HCT116 (cell line): ENCODE data around the gene NKAIN4. TPM values are rescaled to one million over a fixed set of nuclear protein-coding genes. Genes with fewer than 3 reads are reported as not detected.

ENCODE experiments used
- ATAC-seq: fragments of 200-7000 bp; cut with Tn5 transposase; 2 replicates; pipeline ENCODE4 v1.9.1; 2020; ENCODE audit warnings: mild to moderate bottlenecking, moderate library complexity
- BruUV-seq: library from RNA; stranded (reverse); fragments of 400-500 nt; replicated peaks from 2 replicates; lab custom pipeline; 2021; lab: Mats Ljungman, UMichigan
- CTCF ChIA-PET: fragments of 300-600 bp; sonication (Branson Sonifier 250); formaldehyde crosslinking; loops from one replicate; lab custom pipeline; 2021; ENCODE audit warnings: antibody characterized with exemption; lab: Charles Lee
- POLR2A ChIA-PET: fragments of 300-600, 350-600 bp; sonication (Branson Sonifier 250); formaldehyde crosslinking; loops from one replicate; lab custom pipeline; 2021; ENCODE audit warnings: antibody characterized with exemption; lab: Charles Lee
- RAD21 ChIA-PET, 2 experiments: fragments of 300-600 bp; sonication (Branson Sonifier 250); formaldehyde crosslinking; loops; one replicate each; lab custom pipeline; 2023; ENCODE audit warnings: low total read pairs in 2 of 2; ENCODE audit not compliant: uncharacterized antibody in 2 of 2, unreplicated experiment in 2 of 2, low non-redundant PET in 1 of 2; lab: Charles Lee
- DNase-seq: peaks from one replicate; pipeline ENCODE4 v3.0.0-alpha.2; 2010; ENCODE audit warnings: low read depth, low spot score
- H2AFZ ChIP-seq: fragments of 200-600 bp; shearing (Covaris generic), sonication (generic); 2 replicates; pipeline ENCODE4 v1.6.1; 2017; ENCODE audit warnings: low read depth, mixed run types, mixed read lengths, antibody characterized with exemption, low read length; ENCODE audit not compliant: poor library complexity, severe bottlenecking
- H3K27ac ChIP-seq: 2 replicates; pipeline ENCODE4 v1.5.1; 2012; ENCODE audit warnings: low read depth, low read length
- H3K27me3 ChIP-seq: fragments of 200-600 bp; sonication (generic); 2 replicates; pipeline ENCODE4 v1.6.1; 2016; ENCODE audit warnings: mixed run types, low read length, mixed read lengths; ENCODE audit not compliant: insufficient read depth
- H3K36me3 ChIP-seq, 2 experiments: fragments of 200-500 bp in 1 of 2; fragments of 200-600 bp in 1 of 2; sonication (Bioruptor generic) in 1 of 2; sonication (generic) in 1 of 2; 2 replicates each; pipeline versions ENCODE4 v1.5.1 to v1.6.1; 2014 to 2016; ENCODE audit warnings: low read length in 2 of 2, inconsistent platforms in 1 of 2, mixed read lengths in 1 of 2, mixed run types in 1 of 2; ENCODE audit not compliant: insufficient read depth in 2 of 2, control insufficient read depth in 1 of 2
- H3K4me1 ChIP-seq, 2 experiments: fragments of 200-600 bp in 1 of 2; sonication (generic) in 1 of 2; 2 replicates each; pipeline versions ENCODE4 v1.5.1 to v1.6.1; 2012 to 2017; ENCODE audit warnings: low read length in 2 of 2, inconsistent platforms in 1 of 2, mild to moderate bottlenecking in 1 of 2, mixed read lengths in 1 of 2, mixed run types in 1 of 2, moderate library complexity in 1 of 2; ENCODE audit not compliant: insufficient read depth in 2 of 2, control insufficient read depth in 1 of 2
- H3K4me2 ChIP-seq: fragments of 200-600 bp; sonication (generic); 2 replicates; pipeline ENCODE4 v1.6.1; 2017; ENCODE audit warnings: mixed run types, low read length, mixed read lengths
- H3K4me3 ChIP-seq, 2 experiments: fragments of 200-600 bp in 1 of 2; sonication (generic) in 1 of 2; replicated peaks in 1 of 2; 2 replicates each; pipeline ENCODE4 v1.5.1; 2011 to 2016; ENCODE audit warnings: low read length in 2 of 2, control low read depth in 1 of 2, low read depth in 1 of 2, mild to moderate bottlenecking in 1 of 2, mixed read lengths in 1 of 2, mixed run types in 1 of 2
- H3K79me2 ChIP-seq: fragments of 200-600 bp; sonication (generic); 2 replicates; pipeline ENCODE4 v1.6.1; 2017; ENCODE audit warnings: mild to moderate bottlenecking, mixed run types, low read length, moderate library complexity, mixed read lengths; ENCODE audit not compliant: insufficient read depth
- H3K9ac ChIP-seq: fragments of 200-600 bp; sonication (generic); 2 replicates; pipeline ENCODE4 v1.6.1; 2016; ENCODE audit warnings: low read length, mixed read lengths
- H3K9me2 ChIP-seq: fragments of 200-600 bp; sonication (generic), shearing (Covaris generic); 2 replicates; pipeline ENCODE4 v1.6.1; 2017; ENCODE audit warnings: mixed run types, mild to moderate bottlenecking, moderate library complexity; ENCODE audit not compliant: insufficient read depth
- H3K9me3 ChIP-seq, 2 experiments: fragments of 200-500 bp in 1 of 2; fragments of 200-600 bp in 1 of 2; sonication (Bioruptor generic) in 1 of 2; sonication (generic) in 1 of 2; 2 replicates each; pipeline ENCODE4 v1.6.1; 2014 to 2017; ENCODE audit warnings: low read length in 2 of 2, mixed read lengths in 2 of 2, inconsistent platforms in 1 of 2, low read depth in 1 of 2, mild to moderate bottlenecking in 1 of 2, mixed run types in 1 of 2, moderate library complexity in 1 of 2; ENCODE audit not compliant: control insufficient read depth in 1 of 2, insufficient read depth in 1 of 2
- H4K20me1 ChIP-seq: fragments of 200-600 bp; sonication (generic), shearing (Covaris generic); 2 replicates; pipeline ENCODE4 v1.6.1; 2017; ENCODE audit warnings: mixed run types, mild to moderate bottlenecking, moderate library complexity; ENCODE audit not compliant: insufficient read depth
- CBX3 ChIP-seq: IDR thresholded peaks from 2 replicates; pipeline ENCODE4 v1.6.1; 2012; ENCODE audit warnings: low read depth
- CEBPB ChIP-seq: IDR thresholded peaks from 2 replicates; pipeline ENCODE4 v1.6.1; 2012; ENCODE audit warnings: low read depth
- EGR1 ChIP-seq: IDR thresholded peaks from 2 replicates; pipeline ENCODE4 v1.6.1; 2012; ENCODE audit warnings: low read depth
- ELF1 ChIP-seq: IDR thresholded peaks from 2 replicates; pipeline ENCODE4 v1.6.1; 2012; ENCODE audit warnings: low read depth, borderline replicate concordance
- FOSL1 ChIP-seq: IDR thresholded peaks from 2 replicates; pipeline ENCODE4 v1.6.1; 2012; ENCODE audit warnings: low read depth
- POLR2A ChIP-seq: IDR thresholded peaks from 2 replicates; pipeline ENCODE4 v1.7.0; 2011; ENCODE audit warnings: borderline replicate concordance; ENCODE audit not compliant: insufficient read depth, insufficient read length; ENCODE audit errors: extremely low read depth
- RAD21 ChIP-seq: IDR thresholded peaks from 2 replicates; pipeline ENCODE4 v1.6.1; 2012; ENCODE audit warnings: low read depth, mild to moderate bottlenecking
- SIN3A ChIP-seq: IDR thresholded peaks from 2 replicates; pipeline ENCODE4 v1.6.1; 2012; ENCODE audit warnings: low read depth
- SRF ChIP-seq: IDR thresholded peaks from 2 replicates; pipeline ENCODE4 v1.6.1; 2012; ENCODE audit warnings: low read depth
- TCF7L2 ChIP-seq: IDR thresholded peaks from 2 replicates; pipeline ENCODE4 v1.7.0; 2011; ENCODE audit warnings: borderline replicate concordance, inconsistent platforms; ENCODE audit not compliant: insufficient read depth, insufficient read length; ENCODE audit errors: extremely low read depth
- YY1 ChIP-seq: IDR thresholded peaks from 2 replicates; pipeline ENCODE4 v1.6.1; 2011; ENCODE audit warnings: low read length, low read depth, moderate library complexity, mild to moderate bottlenecking; ENCODE audit not compliant: insufficient replicate concordance; ENCODE audit errors: extremely low read depth
- intact Hi-C: fragments of 100-400 bp; cut with micrococcal nuclease; formaldehyde crosslinking; loops from 2 replicates; pipeline ENCODE4 v1.10.0; 2022
- total RNA-seq: library from RNA; stranded (reverse); gene quantifications from one replicate; pipeline ENCODE4 v1.2.1, GENCODE V29; 2021; ENCODE audit not compliant: unreplicated experiment
- TF ChIP-seq, protein P1 (sequence below), 3 experiments: fragments of 200-600 bp in 1 of 3; sonication (generic) in 1 of 3; IDR thresholded peaks in 2 of 3; conservative IDR thresholded peaks in 1 of 3; 2 replicates each; pipeline ENCODE4 v1.5.1; 2012 to 2017; ENCODE audit warnings: low read depth in 2 of 3, low read length in 2 of 3, antibody characterized with exemption in 1 of 3, borderline replicate concordance in 1 of 3, control low read depth in 1 of 3, mild to moderate bottlenecking in 1 of 3, mixed read lengths in 1 of 3, mixed run types in 1 of 3, moderate library complexity in 1 of 3; ENCODE audit not compliant: insufficient read depth in 1 of 3
- TF ChIP-seq, protein P2 (sequence below): IDR thresholded peaks from 2 replicates; pipeline ENCODE4 v1.6.1; 2011; ENCODE audit warnings: mild to moderate bottlenecking, low read length, moderate library complexity; ENCODE audit not compliant: insufficient replicate concordance; ENCODE audit errors: extremely low read depth
- TF ChIP-seq, protein P3 (sequence below): IDR thresholded peaks from 2 replicates; pipeline ENCODE4 v1.6.1; 2012
- TF ChIP-seq, protein P4 (sequence below): IDR thresholded peaks from 2 replicates; pipeline ENCODE4 v1.6.1; 2012; ENCODE audit warnings: low read depth
- TF ChIP-seq, protein P5 (sequence below): IDR thresholded peaks from 2 replicates; pipeline ENCODE4 v1.6.1; 2012

NKAIN4 gene
- total RNA-seq, 1 experiment from 2014 or later: not detected

DNA sequence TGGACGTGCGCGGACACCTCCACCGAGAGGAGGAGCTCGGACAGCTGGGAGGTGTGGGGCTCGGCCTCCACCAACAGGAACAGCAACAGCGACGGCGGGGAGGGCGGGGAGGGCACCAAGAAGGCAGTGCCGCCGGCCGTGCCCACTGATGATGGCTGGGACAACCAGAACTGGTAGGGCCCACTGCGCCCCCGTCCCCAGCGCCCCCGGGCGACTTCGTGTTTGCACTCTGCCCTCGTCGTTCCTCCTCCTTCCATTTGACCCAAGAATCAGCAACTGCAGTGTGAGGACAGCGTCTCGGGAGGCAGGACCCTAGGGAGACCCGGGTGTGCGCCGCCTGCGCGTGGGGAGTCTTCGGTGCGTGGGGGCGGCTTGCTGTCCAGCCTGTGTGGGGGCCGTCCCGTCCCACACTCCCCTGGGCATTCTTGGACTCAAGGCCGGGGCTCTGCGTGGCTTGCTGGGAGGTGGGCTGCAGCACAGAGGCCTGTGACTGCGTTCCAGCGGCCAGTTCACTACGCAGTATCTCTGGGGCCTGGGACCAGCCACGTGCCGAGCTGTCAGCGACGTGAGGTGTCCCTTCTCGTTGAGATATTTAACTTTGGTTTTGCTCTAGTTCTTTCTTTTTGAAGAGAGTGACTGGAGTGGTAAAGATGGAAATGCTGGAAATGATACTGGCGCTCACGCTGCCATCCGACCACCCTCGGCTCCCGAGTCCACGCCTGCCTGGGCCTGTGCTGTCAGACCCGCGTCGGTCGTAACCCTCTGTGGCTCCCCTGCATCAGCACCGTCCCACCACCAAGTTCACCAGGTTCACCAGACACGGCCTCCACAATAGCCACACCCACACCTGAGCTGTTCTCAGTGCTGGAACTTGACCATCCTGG lies 33.7 kb upstream of the NKAIN4 start:
- ChIA-PET RAD21 (no interaction called here), POLR2A (no interaction called here), CTCF (interaction anchor here (1.4 kb wide), 1 partner anchor 64 kb away, joined by 3 read pairs; no protein-coding TSS in a partner anchor)
- peaks cover 0 to 9% of the 10 kb centered on the region in 2 experiments; a peak in 1 of 4 replicates for H3K36me3 ChIP-seq
- H2AFZ ChIP-seq: no peak overlapping the region
- H3K4me3 ChIP-seq: no peak overlapping the region
- H3K9me3 ChIP-seq: no peaks in the 10 kb centered on the region
- peaks cover 4 to 14% of the 10 kb centered on the region in 2 experiments; a peak in 3 of 4 replicates for H3K4me1 ChIP-seq
- H3K27me3 ChIP-seq: no peaks in the 10 kb centered on the region
- H3K79me2 ChIP-seq: no peaks in the 10 kb centered on the region
- TF ChIP-seq EGR1 (no peak), RAD21 (no peak), CEBPB (no peak), ELF1 (no peak), SRF (no peak), FOSL1 (no peak), TCF7L2 (no peak), CBX3 (no peak), POLR2A (no peak), SIN3A (no peak), YY1 (no peak)
- TF ChIP-seq, protein P1, sequence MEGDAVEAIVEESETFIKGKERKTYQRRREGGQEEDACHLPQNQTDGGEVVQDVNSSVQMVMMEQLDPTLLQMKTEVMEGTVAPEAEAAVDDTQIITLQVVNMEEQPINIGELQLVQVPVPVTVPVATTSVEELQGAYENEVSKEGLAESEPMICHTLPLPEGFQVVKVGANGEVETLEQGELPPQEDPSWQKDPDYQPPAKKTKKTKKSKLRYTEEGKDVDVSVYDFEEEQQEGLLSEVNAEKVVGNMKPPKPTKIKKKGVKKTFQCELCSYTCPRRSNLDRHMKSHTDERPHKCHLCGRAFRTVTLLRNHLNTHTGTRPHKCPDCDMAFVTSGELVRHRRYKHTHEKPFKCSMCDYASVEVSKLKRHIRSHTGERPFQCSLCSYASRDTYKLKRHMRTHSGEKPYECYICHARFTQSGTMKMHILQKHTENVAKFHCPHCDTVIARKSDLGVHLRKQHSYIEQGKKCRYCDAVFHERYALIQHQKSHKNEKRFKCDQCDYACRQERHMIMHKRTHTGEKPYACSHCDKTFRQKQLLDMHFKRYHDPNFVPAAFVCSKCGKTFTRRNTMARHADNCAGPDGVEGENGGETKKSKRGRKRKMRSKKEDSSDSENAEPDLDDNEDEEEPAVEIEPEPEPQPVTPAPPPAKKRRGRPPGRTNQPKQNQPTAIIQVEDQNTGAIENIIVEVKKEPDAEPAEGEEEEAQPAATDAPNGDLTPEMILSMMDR (IDR thresholded peaks at IDR 0.05 in 2 of 3, conservative IDR thresholded peaks at IDR 0.05 in 1 of 3; ENCODE audit: borderline replicate concordance in 1 of 3, insufficient read depth in 1 of 3, low read depth in 2 of 3, low read length in 2 of 3): no peak
- TF ChIP-seq, protein P2, sequence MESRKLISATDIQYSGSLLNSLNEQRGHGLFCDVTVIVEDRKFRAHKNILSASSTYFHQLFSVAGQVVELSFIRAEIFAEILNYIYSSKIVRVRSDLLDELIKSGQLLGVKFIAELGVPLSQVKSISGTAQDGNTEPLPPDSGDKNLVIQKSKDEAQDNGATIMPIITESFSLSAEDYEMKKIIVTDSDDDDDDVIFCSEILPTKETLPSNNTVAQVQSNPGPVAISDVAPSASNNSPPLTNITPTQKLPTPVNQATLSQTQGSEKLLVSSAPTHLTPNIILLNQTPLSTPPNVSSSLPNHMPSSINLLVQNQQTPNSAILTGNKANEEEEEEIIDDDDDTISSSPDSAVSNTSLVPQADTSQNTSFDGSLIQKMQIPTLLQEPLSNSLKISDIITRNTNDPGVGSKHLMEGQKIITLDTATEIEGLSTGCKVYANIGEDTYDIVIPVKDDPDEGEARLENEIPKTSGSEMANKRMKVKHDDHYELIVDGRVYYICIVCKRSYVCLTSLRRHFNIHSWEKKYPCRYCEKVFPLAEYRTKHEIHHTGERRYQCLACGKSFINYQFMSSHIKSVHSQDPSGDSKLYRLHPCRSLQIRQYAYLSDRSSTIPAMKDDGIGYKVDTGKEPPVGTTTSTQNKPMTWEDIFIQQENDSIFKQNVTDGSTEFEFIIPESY: no peak
- TF ChIP-seq, protein P3, sequence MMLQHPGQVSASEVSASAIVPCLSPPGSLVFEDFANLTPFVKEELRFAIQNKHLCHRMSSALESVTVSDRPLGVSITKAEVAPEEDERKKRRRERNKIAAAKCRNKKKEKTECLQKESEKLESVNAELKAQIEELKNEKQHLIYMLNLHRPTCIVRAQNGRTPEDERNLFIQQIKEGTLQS: no peak
- TF ChIP-seq, protein P4, sequence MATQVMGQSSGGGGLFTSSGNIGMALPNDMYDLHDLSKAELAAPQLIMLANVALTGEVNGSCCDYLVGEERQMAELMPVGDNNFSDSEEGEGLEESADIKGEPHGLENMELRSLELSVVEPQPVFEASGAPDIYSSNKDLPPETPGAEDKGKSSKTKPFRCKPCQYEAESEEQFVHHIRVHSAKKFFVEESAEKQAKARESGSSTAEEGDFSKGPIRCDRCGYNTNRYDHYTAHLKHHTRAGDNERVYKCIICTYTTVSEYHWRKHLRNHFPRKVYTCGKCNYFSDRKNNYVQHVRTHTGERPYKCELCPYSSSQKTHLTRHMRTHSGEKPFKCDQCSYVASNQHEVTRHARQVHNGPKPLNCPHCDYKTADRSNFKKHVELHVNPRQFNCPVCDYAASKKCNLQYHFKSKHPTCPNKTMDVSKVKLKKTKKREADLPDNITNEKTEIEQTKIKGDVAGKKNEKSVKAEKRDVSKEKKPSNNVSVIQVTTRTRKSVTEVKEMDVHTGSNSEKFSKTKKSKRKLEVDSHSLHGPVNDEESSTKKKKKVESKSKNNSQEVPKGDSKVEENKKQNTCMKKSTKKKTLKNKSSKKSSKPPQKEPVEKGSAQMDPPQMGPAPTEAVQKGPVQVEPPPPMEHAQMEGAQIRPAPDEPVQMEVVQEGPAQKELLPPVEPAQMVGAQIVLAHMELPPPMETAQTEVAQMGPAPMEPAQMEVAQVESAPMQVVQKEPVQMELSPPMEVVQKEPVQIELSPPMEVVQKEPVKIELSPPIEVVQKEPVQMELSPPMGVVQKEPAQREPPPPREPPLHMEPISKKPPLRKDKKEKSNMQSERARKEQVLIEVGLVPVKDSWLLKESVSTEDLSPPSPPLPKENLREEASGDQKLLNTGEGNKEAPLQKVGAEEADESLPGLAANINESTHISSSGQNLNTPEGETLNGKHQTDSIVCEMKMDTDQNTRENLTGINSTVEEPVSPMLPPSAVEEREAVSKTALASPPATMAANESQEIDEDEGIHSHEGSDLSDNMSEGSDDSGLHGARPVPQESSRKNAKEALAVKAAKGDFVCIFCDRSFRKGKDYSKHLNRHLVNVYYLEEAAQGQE: no peak
- TF ChIP-seq, protein P5, sequence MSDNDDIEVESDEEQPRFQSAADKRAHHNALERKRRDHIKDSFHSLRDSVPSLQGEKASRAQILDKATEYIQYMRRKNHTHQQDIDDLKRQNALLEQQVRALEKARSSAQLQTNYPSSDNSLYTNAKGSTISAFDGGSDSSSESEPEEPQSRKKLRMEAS: no peak
- H3K4me2 ChIP-seq: no peak overlapping the region
- H3K27ac ChIP-seq: no peak overlapping the region
- intact Hi-C loops: no loop called here
- no peak for ATAC-seq
- BruUV-seq: no TSS peak
- no peak for DNase-seq
- H3K9me2 ChIP-seq: no peaks in the 10 kb centered on the region
- no peaks in the 10 kb centered on the region for H4K20me1 ChIP-seq
- H3K9ac ChIP-seq: no peak overlapping the region
